GM21423 (cell line): Measurements from ENCODE around the gene RAB8B.

Source experiments
- ATAC-seq: cut with Tn5 transposase; IDR thresholded peaks from one replicate; pipeline ENCODE4 v1.9.1; 2021; ENCODE audit warnings: mild to moderate bottlenecking, moderate library complexity; ENCODE audit not compliant: unreplicated experiment

Gene RAB8B

GRCh38 chr15:63301088-63301487 lies 111.7 kb downstream of the RAB8B start:
- ATAC-seq = no peak

DNA sequence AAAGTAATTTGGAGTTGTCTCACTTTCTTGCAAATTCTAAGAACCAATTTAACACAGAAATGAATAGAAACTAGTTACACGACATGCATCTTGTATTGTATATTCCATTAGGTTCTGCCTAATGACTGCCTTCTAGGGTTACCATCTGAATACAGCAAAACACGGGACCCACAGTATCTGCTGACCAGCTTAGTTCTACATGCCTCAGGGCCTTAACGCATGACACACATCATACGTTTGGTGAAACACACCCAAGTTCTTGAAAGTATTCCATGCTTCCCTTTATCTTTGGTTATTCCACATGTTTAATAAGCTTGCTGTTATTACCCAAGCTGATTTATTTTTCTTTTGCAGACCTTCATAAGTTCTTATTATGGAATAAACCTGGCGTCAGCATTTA lies 115.9 kb downstream of the RAB8B start:
- ATAC-seq = no peak

GRCh38 chr15:63306492-63307073 lies 117.2 kb downstream of the RAB8B start:
- ATAC-seq = no peak

DNA sequence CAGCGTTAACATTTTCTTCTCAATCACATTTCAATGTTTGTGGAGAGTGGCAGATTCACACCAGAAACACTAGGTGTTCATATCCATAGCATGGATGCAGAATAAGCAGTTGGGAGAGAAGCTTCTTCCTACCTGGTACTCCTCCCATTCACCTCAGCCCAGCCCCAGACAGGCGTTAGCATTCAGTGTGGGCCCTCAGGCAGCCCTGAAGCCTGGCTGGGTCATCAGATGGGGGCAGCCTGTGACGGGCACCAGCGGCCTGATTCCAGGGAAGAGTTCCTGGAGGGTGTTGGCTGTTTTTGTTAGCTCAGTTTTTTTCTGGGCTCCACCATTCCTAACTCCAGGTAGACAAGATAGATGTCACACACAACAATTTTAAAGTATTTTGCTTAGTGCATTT lies 119.1 kb downstream of the RAB8B start:
- ATAC-seq = no peak

DNA sequence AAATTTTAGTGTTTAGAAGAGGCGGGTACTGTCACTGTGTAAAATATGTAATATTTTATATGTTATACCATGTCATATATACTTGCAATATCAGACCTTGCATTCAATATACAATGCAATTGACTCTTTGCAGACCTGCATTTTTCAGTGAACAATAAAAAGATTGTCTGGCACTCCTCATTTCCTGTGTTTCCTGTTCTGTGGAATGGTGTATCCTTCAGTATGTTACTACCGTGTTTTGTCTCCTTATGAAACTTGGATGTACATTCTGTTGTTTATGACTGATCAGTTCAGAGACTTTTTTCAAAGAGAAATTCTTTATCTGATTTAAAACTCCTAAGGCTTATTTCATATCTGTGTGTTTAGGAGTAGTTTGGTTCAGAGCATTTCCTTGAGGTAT lies 119.5 kb downstream of the RAB8B start:
- no peak for ATAC-seq

GRCh38 chr15:63310646-63311045 lies 121.2 kb downstream of the RAB8B start:
- ATAC-seq = no peak

DNA sequence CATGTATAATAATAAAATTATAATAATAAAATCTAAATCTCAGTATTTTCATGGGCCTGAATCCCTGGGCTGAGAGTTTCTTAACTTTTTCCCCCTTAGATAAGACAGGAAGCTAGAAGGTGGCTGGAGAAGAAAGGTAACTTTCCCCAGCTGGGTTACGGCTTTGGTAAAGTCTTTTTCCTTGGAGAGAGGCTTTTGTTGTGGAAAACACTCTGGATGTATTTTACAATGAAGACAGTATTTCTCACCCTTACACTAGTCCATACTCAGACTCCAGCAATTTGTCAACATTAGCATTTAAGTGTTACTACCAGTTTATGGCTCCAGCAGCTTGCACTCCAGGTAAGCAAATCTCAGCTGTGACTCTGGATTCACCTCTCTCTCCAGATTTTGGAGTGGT lies 122.9 kb downstream of the RAB8B start:
- no peak for ATAC-seq

GRCh38 chr15:63313825-63314224 lies 124.4 kb downstream of the RAB8B start:
- ATAC-seq = no peak

DNA sequence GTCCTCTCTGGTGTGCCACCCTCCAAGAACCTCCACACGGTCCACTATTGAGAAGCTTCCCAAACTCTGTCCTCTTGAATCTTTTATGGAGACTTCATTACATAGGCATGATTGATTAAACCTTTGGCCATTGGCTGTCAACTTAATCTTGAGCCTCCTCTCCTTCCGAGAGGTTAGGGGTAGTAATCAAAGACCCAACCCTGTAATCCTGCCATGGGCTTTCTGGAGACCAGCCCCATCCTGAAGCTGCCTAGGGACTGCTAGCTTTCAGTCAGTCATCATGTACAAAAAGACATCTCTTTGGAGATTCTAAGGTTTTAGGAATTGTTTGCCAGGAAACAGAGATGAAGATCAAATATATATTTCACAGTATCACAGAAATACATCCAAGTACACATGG lies 125.0 kb downstream of the RAB8B start:
- no peak for ATAC-seq
